DOHH2 (cell line): ENCODE measurements around the gene TGFB2.

ENCODE experiments used
- H3F3A ChIP-seq: fragments of 200-600 bp; sonication (generic), shearing (Covaris generic); 2 replicates; pipeline ENCODE4 v1.6.0; 2016; ENCODE audit warnings: antibody characterized with exemption, mild to moderate bottlenecking; ENCODE audit not compliant: control insufficient read depth, insufficient read depth
- H3K27ac ChIP-seq: fragments of 200-600 bp; sonication (generic); 2 replicates; pipeline ENCODE4 v1.5.1; 2014; ENCODE audit warnings: low read depth, mild to moderate bottlenecking, low read length, moderate library complexity
- H3K27me3 ChIP-seq: fragments of 200-600 bp; sonication (generic); 2 replicates; pipeline ENCODE4 v1.6.1; 2014; ENCODE audit warnings: mild to moderate bottlenecking, low read length, mixed read lengths; ENCODE audit not compliant: control insufficient read depth
- H3K36me3 ChIP-seq: fragments of 200-600 bp; sonication (generic); 2 replicates; pipeline ENCODE4 v1.6.1; 2014; ENCODE audit warnings: mild to moderate bottlenecking, low read length, moderate library complexity, mixed read lengths; ENCODE audit not compliant: control insufficient read depth
- H3K4me1 ChIP-seq: fragments of 200-600 bp; sonication (generic); 2 replicates; pipeline ENCODE4 v1.6.1; 2014; ENCODE audit warnings: mild to moderate bottlenecking, low read length, mixed read lengths; ENCODE audit not compliant: control insufficient read depth
- H3K4me2 ChIP-seq: fragments of 200-600 bp; sonication (generic); 2 replicates; pipeline ENCODE4 v1.6.0; 2014; ENCODE audit warnings: mild to moderate bottlenecking, low read length, moderate library complexity
- H3K4me3 ChIP-seq: fragments of 200-600 bp; sonication (generic); 2 replicates; pipeline ENCODE4 v1.5.1; 2014; ENCODE audit warnings: mild to moderate bottlenecking, low read length, mixed read lengths
- H3K79me2 ChIP-seq: fragments of 200-600 bp; sonication (generic); 2 replicates; pipeline ENCODE4 v1.6.1; 2014; ENCODE audit warnings: mild to moderate bottlenecking, low read length, mixed read lengths; ENCODE audit not compliant: control insufficient read depth
- H3K9me2 ChIP-seq: fragments of 200-600 bp; sonication (generic); replicated peaks from 2 replicates; pipeline ENCODE4 v1.6.1; 2014; ENCODE audit warnings: mild to moderate bottlenecking, low read length, mixed read lengths; ENCODE audit not compliant: control insufficient read depth
- H3K9me3 ChIP-seq: fragments of 200-600 bp; sonication (generic); 2 replicates; pipeline ENCODE4 v1.6.1; 2014; ENCODE audit warnings: antibody characterized with exemption, low read length, mixed read lengths; ENCODE audit not compliant: control insufficient read depth, insufficient read depth
- H4K20me1 ChIP-seq: fragments of 200-600 bp; sonication (generic); 2 replicates; pipeline ENCODE4 v1.6.0; 2014; ENCODE audit warnings: low read depth, mild to moderate bottlenecking, antibody characterized with exemption, low read length, moderate library complexity; ENCODE audit not compliant: control insufficient read depth, insufficient read depth
- CTCF ChIP-seq: fragments of 200-600 bp; sonication (generic); IDR thresholded peaks from one replicate; pipeline ENCODE4 v1.5.1; 2014; ENCODE audit warnings: antibody characterized with exemption, mild to moderate bottlenecking, low read depth, low read length; ENCODE audit not compliant: poor library complexity, severe bottlenecking
- EZH2phosphoT487 ChIP-seq: fragments of 200-600 bp; sonication (generic); IDR thresholded peaks from 2 replicates; pipeline ENCODE4 v1.6.1; 2017; ENCODE audit warnings: borderline replicate concordance, mild to moderate bottlenecking, antibody characterized with exemption, low read length, moderate library complexity, mixed read lengths

Gene TGFB2

GRCh38 chr1:218395916-218396315 lies 50.8 kb downstream of the TGFB2 start:
- Histone ChIP-seq H3K4me1 (no peaks in the 10 kb centered on the region), H3K27ac (no peak overlapping the region), H3K4me3 (no peak overlapping the region), H3K36me3 (no peaks in the 10 kb centered on the region), H3K9me3 (no peaks in the 10 kb centered on the region), H3F3A (no peaks in the 10 kb centered on the region), H4K20me1 (no peaks in the 10 kb centered on the region), H3K4me2 (no peak overlapping the region), H3K9me2 (no peaks in the 10 kb centered on the region), H3K27me3 (no peaks in the 10 kb centered on the region), H3K79me2 (no peaks in the 10 kb centered on the region)
- TF ChIP-seq CTCF (no peak), EZH2phosphoT487 (no peak)

- Histone ChIP-seq H3F3A (no peaks in the 10 kb centered on the region), H4K20me1 (no peaks in the 10 kb centered on the region), H3K4me1 (no peaks in the 10 kb centered on the region), H3K27me3 (no peaks in the 10 kb centered on the region), H3K4me2 (no peak overlapping the region), H3K27ac (no peak overlapping the region), H3K9me2 (no peaks in the 10 kb centered on the region), H3K79me2 (no peaks in the 10 kb centered on the region), H3K36me3 (no peaks in the 10 kb centered on the region), H3K9me3 (no peaks in the 10 kb centered on the region), H3K4me3 (no peak overlapping the region)
- TF ChIP-seq EZH2phosphoT487 (no peak), CTCF (no peak)
Measured at GRCh38 chr1:218397752-218398339, 52.7 kb downstream of the TGFB2 start.

- Histone ChIP-seq H3K79me2 (no peaks in the 10 kb centered on the region), H3K4me2 (no peak overlapping the region), H3K36me3 (no peaks in the 10 kb centered on the region), H4K20me1 (no peaks in the 10 kb centered on the region), H3K4me3 (no peak overlapping the region), H3K4me1 (no peaks in the 10 kb centered on the region), H3K27me3 (no peaks in the 10 kb centered on the region), H3K9me3 (no peaks in the 10 kb centered on the region), H3K9me2 (no peaks in the 10 kb centered on the region), H3K27ac (no peak overlapping the region), H3F3A (no peaks in the 10 kb centered on the region)
- TF ChIP-seq EZH2phosphoT487 (no peak), CTCF (no peak)
Measured at GRCh38 chr1:218400624-218401023, 55.5 kb downstream of the TGFB2 start.
